ENCODE results near the gene KCTD5.
"Not testable (repeated sequence)": the region's sequence is repeated elsewhere in the genome, so short reads cannot be mapped to it uniquely, and the experiment has no call there.

The KCTD5 gene, protein sequence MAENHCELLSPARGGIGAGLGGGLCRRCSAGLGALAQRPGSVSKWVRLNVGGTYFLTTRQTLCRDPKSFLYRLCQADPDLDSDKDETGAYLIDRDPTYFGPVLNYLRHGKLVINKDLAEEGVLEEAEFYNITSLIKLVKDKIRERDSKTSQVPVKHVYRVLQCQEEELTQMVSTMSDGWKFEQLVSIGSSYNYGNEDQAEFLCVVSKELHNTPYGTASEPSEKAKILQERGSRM
- long read RNA-seq, donor 1, transcript KCTD5-201 (6 exons, 2,482 nt): major isoform, 13 of 13 reads
- long read RNA-seq, donor 1, partial matches to known transcripts: 0 of 13 reads
- long read RNA-seq, donor 1, other reads (novel, unspliced or antisense): 0 of 13 reads
- long read RNA-seq, donor 2, transcript KCTD5-201 (6 exons, 2,482 nt): major isoform, 11 of 11 reads
- long read RNA-seq, donor 2, partial matches to known transcripts: 0 of 11 reads
- long read RNA-seq, donor 2, other reads (novel, unspliced or antisense): 0 of 11 reads
- long read RNA-seq, donor 3, transcript KCTD5-201 (6 exons, 2,482 nt): major isoform, 9 of 9 reads
- long read RNA-seq, donor 3, partial matches to known transcripts: 0 of 9 reads
- long read RNA-seq, donor 3, other reads (novel, unspliced or antisense): 0 of 9 reads
- long read RNA-seq, donor 4, transcript KCTD5-201 (6 exons, 2,482 nt): major isoform, 6 of 6 reads
- long read RNA-seq, donor 4, partial matches to known transcripts: 0 of 6 reads
- long read RNA-seq, donor 4, other reads (novel, unspliced or antisense): 0 of 6 reads
- long read RNA-seq, donor 5, transcript KCTD5-201 (6 exons, 2,482 nt): major isoform, 16 of 16 reads
- long read RNA-seq, donor 5, partial matches to known transcripts: 0 of 16 reads
- long read RNA-seq, donor 5, other reads (novel, unspliced or antisense): 0 of 16 reads
- long read RNA-seq, donor 6, transcript KCTD5-201 (6 exons, 2,482 nt): major isoform, 12 of 12 reads
- long read RNA-seq, donor 6, partial matches to known transcripts: 0 of 12 reads
- long read RNA-seq, donor 6, other reads (novel, unspliced or antisense): 0 of 12 reads
- long read RNA-seq, donor 7: 0 reads
- long read RNA-seq, donor 8, transcript KCTD5-201 (6 exons, 2,482 nt): major isoform, 13 of 13 reads
- long read RNA-seq, donor 8, partial matches to known transcripts: 0 of 13 reads
- long read RNA-seq, donor 8, other reads (novel, unspliced or antisense): 0 of 13 reads

DNA sequence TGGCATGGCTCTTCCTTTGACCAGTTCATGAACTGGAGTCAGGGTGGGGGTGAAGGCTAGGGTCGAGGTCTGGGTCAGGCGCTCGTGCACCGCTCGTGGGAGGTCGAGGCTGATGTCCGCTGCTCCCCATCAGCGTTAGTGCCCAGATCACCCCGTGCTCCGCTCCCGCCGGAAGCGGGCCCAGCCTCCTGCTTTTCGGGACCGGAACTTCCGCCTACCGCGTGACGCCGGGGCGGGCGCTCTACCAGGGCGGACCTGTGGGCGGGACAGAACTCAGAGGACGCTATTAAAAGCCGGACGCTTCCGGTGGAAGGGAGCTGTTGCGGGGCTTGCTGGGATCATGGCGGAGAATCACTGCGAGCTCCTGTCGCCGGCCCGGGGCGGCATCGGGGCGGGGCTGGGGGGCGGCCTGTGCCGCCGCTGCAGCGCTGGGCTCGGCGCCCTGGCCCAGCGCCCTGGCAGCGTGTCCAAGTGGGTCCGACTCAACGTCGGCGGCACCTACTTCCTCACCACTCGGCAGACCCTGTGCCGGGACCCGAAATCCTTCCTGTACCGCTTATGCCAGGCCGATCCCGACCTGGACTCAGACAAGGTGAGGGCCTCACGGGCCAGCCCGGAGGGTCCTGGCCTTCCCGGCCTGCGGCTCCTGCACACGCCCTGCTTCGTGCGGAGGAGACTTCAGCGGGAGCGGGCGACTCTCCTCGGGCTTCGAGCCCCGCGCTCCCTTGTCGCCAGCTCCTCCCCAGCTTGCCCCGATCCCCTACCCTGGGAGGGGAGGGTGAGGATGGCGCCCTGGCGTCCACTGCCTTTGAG is at the start of gene KCTD5:
Gene KCTD5 (plus strand): TSS at position 315 of the 813 bp plus-strand sequence. CDS start 26 bp downstream, at position 341.
- peak; percentile 84 for DNase-seq

DNA sequence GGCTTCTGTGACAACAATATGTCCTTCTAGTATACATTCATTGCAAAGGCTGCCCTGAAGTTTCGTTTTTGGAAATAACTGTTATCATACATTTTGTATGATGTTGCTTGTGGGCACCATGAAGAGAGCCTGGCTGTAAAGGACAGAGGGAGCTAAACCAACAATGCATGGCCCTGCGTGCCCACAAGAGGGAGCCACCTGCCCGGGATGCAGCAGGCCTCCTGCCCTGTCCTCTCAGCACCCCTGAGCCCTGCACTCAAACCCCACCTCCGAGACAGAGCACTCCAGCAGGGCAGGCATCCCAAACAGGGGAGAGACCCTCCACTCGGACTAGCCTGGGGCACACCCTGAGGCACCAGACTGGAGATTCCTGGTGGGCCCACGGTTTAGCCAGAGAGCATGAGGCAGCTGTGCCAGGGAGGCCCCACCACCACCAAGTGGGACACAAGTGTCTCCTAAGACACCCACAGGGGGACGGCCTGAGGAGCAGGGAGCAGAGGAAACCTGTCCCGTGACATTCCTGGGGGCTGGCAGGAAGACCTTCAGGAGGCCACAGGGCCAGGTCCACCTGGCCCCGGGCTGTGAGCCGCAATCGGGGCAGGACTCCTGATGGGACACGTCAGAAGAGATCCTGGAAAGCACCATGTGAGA is 43.1 kb upstream of the KCTD5 start:
- DNase-seq: not testable (repeated sequence)

DNA sequence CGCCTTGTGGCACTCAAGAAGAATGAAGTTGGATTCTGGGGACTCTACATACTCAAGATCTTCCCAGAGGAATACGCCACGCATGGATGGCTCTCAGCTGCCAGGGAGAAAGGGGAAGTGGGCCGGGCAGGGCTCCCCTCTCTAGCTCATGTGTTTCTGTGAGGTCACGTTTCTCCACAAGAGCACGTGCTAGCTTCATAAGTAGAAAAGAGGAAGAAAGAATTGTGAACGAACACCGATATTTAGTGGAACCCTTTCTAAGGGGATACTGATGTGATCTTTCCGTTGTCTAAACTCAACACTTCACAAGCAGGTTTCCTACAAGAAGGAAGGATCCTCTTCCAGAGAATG is 42.6 kb upstream of the KCTD5 start:
- DNase-seq: not testable (repeated sequence)

DNA sequence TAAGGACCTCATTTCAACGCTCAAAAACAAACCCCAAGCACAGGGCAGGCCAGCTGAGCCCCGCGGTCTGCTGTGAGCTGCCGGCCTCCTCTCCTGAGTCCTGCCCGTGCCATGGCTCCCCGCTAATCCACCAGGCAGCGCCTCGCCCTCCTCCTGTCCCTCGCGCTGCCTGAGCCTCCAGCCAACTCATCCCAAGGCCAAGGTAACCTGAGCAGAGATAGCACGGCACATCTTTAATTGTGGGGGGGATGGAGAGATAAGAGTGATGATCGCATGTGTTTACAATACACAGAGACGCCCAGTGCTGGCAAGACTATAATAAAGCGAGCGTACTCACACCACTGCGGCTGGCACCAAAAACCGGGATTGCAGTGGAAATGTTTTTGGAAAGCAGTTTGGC is 39.8 kb upstream of the KCTD5 start:
- not testable (repeated sequence) for DNase-seq

DNA sequence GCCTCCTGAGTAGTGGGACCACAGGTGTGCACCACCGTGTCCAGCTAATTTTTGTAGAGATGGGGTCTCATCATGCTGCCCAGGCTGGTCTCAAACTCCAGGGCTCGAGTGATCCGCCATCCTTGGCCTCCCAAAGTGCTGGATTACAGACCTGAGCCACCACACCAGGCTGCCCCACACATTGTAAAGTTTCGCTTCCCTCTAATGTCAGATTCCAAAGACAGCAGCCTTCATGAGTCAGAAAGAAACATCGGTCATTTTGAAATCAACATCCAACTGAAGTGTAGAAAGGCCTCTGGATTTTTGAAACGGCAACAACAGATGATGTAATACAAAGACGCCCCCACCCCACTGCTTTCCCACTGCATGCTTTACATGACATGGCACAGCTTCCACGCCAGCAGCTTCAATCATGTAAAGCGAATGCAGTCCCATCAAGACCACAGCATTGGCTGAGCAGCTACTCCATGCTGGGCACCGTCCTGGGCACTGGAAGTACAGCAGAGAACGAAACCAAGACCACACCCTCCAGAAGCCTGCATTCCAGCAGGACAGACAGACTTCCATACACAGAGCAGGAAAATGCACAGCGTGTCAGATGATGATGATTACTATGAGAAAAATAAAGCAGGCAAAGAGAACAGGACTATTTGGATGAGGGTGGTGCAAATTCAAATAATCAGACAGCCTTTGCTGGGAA is 37.4 kb upstream of the KCTD5 start:
- not testable (repeated sequence) for DNase-seq

DNA sequence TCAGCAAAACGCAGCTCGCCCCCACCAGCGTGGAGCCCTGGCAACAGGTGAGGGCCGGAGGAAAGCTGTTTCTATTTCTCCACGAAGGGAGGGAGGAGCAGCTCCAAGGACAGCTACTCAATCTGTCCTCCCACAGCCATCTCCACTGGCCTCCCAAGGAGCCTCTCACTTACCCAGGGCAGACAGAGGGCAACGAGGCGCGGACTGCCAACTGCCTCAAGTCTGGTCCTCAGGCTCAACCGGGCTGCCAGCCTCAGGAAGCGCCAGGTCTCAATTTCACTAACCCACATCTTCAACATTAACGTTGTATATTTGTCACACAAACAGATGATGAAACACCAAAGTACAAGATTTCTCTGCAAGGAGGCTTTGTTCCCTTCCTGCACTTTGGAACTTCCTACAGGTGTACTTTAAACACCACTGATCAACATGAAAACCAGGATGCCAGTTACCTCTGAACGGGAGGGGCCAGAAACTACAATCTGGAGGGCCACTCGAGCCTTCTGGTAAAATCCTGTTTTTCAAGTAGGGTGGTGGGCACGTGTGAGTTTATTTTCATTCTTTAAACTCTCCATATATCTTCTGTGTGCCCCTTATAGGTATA is 31.0 kb upstream of the KCTD5 start:
- not testable (repeated sequence) for DNase-seq

DNA sequence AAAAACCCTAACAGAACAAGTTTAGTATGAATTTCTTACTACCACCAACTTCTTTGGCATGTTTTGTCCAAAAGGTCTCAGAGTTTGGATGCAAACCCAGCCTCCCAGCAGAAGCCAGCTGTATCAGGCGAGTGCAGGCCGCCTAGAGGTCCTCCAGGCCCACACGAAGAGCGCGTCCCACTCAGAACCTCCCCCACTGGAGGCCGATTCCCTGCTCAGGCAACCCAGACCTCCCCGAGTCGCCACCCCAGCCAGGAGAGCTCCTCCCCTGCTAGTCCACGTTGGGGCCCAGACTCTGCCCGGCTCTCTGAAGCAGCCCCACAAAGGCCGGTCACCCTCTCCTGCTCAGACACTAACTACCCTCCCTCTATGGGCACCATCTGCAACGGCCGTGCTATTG is 28.4 kb upstream of the KCTD5 start:
- not testable (repeated sequence) for DNase-seq

DNA sequence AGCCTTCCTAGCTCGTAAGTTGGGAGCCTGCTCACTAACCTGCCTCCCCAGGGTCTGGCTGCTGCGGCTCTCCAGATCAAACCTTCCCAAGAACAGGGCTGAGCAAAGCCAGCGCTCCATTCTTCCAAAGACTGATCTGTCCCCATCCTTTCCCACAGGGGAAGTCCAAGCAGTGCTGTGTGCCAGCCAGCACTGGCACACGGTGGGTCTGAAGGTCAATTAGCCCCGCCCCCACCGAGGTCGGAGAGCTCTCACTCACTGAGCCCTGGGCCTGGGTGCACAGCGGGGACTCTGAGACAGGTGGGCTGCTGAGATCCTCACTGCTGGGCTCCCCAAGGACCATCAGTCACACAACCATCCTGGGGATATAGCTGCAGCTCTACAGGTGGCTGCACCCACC is 27.4 kb upstream of the KCTD5 start:
- DNase-seq: not testable (repeated sequence)

DNA sequence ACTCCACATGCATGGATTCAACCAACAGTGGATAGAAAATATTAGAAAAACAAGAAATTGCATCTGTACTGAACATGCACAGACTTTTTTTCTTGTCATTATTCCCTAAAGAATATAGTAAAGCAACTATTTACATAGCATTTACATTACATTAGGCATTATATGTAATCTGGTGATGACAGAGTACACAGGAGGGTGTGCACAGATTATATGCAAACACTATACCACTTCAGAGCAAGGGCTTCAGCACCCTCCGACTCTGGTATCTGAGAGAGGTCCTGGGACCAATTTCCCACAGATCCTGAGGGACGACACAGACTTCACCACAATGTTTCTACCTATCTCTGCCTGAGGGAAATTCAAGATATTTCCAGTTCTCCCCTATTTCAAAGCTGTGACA is 25.3 kb upstream of the KCTD5 start:
- no peak for DNase-seq

DNA sequence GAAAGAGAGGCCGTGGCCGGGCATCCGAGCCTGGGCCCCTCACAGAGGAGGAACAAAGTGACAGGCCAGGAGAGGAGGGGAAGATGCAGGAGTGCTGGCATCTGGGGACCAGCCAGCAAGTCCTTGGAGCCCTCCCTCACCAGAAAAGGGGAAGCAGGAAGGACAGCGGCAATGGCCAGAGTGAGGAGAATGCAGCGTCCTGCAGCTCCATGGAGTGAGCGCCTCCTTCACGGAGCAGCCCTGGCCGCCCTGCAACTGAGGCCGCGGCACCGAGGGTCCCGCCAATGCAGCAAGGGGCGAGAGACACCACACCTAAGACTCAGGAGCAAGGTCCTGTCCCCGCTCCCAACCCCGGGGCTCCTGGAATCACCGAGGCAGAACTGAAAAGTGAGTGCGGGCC is 24.5 kb upstream of the KCTD5 start:
- DNase-seq: not testable (repeated sequence)

DNA sequence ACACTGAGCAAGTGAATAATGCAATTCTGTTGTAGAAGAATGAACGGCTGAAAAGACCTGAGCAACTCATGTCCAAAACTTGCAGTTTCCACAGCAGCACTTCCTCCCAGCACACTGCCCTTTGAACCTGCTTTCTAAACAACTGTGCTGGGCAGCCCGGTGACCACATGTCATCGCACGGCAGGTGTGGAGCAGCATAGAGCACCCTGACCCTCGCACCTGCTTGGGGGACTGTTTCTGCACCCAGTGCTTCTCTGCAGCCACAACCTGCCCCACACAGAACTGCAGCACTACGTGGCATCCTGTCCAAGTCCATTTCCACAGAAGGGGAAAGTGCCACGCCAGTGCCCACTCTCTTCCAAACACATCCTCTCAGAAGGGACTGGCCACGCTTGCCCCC is 22.8 kb upstream of the KCTD5 start:
- DNase-seq: not testable (repeated sequence)

DNA sequence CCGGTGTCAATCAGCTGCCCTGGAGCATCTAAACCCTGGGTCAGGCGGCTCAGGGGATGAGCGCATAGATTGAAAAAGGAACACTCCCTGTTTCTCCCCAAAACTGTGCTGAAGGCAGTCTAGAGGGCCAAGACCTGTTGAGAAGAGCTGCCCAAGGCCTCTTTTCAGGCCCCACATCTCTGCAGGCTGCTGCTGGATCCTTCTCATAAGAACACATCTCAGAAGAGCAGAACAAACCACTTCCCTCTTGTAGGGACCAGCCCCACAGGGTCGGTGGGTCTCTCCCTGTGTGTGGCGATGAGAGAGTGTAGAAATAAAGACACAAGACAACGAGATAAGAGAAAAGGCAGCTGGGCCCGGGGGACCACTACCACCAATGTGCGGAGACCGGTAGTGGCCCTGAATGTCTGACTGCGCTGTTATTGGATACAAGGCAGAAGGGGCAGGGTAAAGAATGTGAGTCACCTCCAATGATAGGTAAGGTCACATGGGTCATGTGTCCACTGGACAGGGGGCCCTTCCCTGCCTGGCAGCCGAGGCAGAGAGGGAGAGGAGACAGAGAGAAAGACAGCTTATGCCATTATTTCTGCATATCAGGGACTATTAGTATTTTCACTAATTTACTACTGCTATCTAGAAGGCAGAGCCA is 22.2 kb upstream of the KCTD5 start:
- not testable (repeated sequence) for DNase-seq

DNA sequence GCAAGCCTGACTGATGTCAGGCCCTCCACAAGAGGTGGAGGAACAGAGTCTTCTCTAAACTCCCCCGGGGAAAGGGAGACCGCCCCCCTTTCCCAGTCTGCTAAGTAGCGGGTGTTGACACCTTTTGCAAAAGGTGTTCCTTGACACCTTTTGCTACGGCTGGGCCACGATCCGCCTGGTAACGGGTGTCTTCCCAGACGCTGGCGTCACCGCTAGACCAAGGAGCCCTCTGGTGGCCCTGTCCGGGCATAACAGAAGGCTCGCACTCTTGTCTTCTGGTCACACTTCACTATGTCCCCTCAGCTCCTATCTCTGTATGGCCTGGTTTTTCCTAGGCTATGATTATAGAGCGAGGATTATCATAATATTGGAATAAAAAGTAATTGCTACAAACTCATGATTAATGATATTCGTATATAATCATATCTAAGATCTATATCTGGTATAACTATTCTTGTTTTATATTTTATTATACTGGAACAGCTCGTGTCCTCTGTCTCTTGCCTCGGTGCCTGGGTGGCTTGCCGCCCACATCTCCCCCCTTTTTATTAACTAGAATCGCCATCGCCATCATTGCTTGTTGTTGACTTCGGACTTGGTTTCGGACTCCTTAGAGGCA is 21.5 kb upstream of the KCTD5 start:
- DNase-seq: not testable (repeated sequence)

DNA sequence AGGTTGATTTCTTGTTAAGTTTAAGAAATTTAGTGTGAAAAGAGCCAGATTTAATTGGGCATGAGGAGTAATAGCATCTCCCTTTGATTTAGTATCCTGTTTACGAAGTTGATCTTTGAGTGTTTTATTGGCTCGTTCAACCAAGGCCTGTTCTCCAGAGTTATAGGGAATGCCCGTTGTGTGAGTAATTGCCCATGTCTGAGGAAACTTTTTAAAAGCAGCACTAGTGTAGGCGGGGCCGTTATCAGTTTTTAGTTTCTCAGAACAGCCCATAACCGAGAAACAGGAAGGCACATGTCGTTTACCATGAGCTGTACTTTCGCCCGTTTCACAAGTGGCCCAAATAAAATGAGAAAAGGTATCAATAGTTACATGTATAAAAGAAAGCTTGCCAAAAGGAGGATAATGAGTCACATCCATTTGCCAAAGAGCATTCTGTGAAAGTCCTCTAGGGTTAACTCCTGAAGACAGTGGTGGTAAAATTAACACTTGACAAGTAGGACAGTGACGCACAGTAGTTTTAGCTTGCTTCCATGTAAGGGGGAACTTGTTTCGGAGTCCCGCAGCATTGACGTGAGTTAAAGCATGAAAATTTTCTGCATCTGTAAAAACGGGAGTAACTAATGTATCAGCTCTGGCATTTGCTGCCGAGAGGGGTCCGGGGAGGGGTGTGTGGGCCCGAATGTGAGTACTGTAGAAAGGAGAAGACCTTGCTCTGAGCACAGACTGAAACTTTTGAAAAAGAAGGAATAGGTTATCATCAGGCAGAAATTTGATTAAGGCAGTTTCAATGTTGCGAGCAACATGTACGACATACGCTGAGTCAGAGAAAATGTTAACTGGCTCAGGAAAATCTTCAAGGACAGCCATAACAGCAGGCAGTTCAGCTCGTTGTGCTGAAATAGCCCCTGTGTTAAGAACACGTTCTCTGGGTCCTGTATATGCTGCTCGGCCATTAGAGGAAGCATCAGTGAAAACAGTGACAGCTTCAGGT is 18.5 kb upstream of the KCTD5 start:
- peak; percentile 52 for DNase-seq

DNA sequence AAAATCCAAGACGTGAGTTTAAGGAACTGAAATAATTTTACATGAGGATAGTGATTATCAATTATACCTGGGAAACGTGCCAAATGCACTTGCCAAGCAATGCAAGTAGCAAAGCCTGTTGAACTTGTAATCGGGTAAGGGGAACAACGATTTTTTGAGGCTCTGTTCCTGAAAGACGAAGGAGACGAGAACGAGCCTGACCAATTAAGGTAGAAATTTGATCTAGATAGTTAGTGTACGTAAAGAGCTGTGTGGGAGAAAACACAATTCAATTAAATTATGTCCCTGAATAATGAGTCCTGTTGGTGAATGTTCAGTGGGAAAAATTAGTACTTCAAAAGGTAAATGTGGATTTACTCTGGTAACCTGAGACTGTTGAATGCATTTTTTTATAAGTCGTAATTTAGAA is 17.7 kb upstream of the KCTD5 start:
- DNase-seq: no peak

DNA sequence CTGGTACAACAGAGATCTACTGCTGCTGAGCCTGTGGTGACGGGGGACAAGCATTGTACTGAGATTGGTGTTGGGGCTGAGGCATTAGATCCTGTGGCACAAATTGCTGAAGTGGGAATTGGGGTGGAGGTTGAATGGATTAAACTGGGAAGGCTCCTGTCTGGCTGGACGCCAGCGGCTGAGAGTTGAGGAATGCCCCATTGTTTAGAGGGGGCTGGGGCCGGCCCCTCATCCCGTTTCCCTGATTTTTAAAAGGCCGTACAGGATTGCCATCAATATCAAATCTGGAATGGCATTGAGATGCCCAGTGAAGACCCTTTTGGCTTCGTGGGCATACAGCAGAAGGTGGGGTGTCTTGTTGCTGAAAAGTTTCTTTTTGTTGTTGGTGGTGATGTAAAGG is 15.7 kb upstream of the KCTD5 start:
- DNase-seq: not testable (repeated sequence)

DNA sequence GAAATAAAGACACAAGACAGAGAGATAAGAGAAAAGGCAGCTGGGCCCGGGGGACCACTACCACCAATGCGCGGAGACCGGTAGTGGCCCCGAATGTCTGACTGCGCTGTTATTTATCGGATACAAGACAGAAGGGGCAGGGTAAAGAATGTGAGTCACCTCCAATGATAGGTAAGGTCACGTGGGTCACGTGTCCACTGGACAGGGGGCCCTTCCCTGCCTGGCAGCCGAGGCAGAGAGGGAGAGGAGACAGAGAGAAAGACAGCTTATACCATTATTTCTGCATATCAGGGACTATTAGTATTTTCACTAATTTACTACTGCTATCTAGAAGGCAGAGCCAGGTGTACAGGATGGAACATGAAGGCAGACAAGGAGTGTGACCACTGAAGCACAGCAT is 12.7 kb upstream of the KCTD5 start:
- DNase-seq: not testable (repeated sequence)

DNA sequence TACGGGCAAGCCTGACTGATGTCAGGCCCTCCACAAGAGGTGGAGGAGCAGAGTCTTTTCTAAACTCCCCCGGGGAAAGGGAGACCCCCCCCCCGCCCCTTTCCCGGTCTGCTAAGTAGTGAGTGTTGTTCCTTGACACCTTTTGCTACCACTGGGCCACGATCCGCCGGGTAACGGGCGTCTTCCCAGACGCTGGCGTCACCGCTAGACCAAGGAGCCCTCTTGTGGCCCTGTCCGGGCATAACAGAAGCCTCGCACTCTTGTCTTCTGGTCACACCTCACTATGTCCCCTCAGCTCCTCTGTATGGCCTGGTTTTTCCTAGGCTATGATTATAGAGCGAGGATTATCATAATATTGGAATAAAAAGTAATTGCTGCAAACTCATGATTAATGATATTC is 12.3 kb upstream of the KCTD5 start:
- DNase-seq: not testable (repeated sequence)
